Measurements from ENCODE around the gene SLC25A15.
"Not testable (repeated sequence)": the region's sequence is repeated elsewhere in the genome, so short reads cannot be mapped to it uniquely, and the experiment has no call there.

The SLC25A15 gene

GRCh38 chr13:40780822-40781401 is 8.5 kb upstream of the SLC25A15 start:
- no peak for TF ChIP-seq CTCF (IDR thresholded peaks at IDR 0.05; ENCODE audit: low read length, missing control alignments)
- peak; percentile 6 for DNase-seq (ENCODE audit: low read depth)
- no peak overlapping the region for H3K4me3 ChIP-seq (replicated peaks; ENCODE audit: low read depth, low read length)

GRCh38 chr13:40781717-40782116 is 7.7 kb upstream of the SLC25A15 start:
- no peak for TF ChIP-seq CTCF (IDR thresholded peaks at IDR 0.05; ENCODE audit: low read length, missing control alignments)
- H3K4me3 ChIP-seq (replicated peaks; ENCODE audit: low read depth, low read length): no peak overlapping the region
- no peak for DNase-seq (ENCODE audit: low read depth)

- H3K4me3 ChIP-seq (replicated peaks; ENCODE audit: low read depth, low read length); DNase-seq (ENCODE audit: low read depth): not testable (repeated sequence)
Observed at GRCh38 chr13:40782971-40783370, 6.4 kb upstream of the SLC25A15 start.

GRCh38 chr13:40784540-40784939 is 4.9 kb upstream of the SLC25A15 start:
- DNase-seq (ENCODE audit: low read depth): no peak
- H3K4me3 ChIP-seq (replicated peaks; ENCODE audit: low read depth, low read length): no peak overlapping the region
- no peak for TF ChIP-seq CTCF (IDR thresholded peaks at IDR 0.05; ENCODE audit: low read length, missing control alignments)

GRCh38 chr13:40786568-40786996 is 2.8 kb upstream of the SLC25A15 start:
- H3K4me3 ChIP-seq (replicated peaks; ENCODE audit: low read depth, low read length): no peak overlapping the region
- DNase-seq (ENCODE audit: low read depth): peak; percentile 22

GRCh38 chr13:40787062-40787461 is 2.3 kb upstream of the SLC25A15 start:
- peak; percentile 4 for DNase-seq (ENCODE audit: low read depth)
- H3K4me3 ChIP-seq (replicated peaks; ENCODE audit: low read depth, low read length): no peak overlapping the region
- TF ChIP-seq CTCF (IDR thresholded peaks at IDR 0.05; ENCODE audit: low read length, missing control alignments): no peak

More at GRCh38 chr13:40786568-40786996, 2.8 kb upstream of the SLC25A15 start:
- TF ChIP-seq CTCF (IDR thresholded peaks at IDR 0.05; ENCODE audit: low read length, missing control alignments): no peak

- DNase-seq (ENCODE audit: low read depth): peak; percentile 3
- H3K4me3 ChIP-seq (replicated peaks; ENCODE audit: low read depth, low read length): peak overlapping the region; percentile 69
Observed at GRCh38 chr13:40788540-40789274, 704 bp upstream of the SLC25A15 start.

- DNase-seq (ENCODE audit: low read depth): no peak
- TF ChIP-seq CTCF (IDR thresholded peaks at IDR 0.05; ENCODE audit: low read length, missing control alignments): no peak
- H3K4me3 ChIP-seq (replicated peaks; ENCODE audit: low read depth, low read length): peak overlapping the region; percentile 69
Observed at GRCh38 chr13:40790154-40790616, 774 bp downstream of the SLC25A15 start.
